Measurements from ENCODE around the gene SCFD2. TPM values are rescaled to one million over a fixed set of nuclear protein-coding genes. Genes with fewer than 3 reads are reported as not detected.

Gene SCFD2
- total and polyA plus RNA-seq, 4 donors = 4.3 to 28.8 (median 7.4) TPM

GRCh38 chr4:52987392-52988056 lies 378.3 kb downstream of the SCFD2 start:
- no peak for DNase-seq (ENCODE audit: low spot score)
- Histone ChIP-seq H3K9me3 (ENCODE audit: control insufficient read depth in 4 of 4, low read length in 3 of 4) (no peaks in the 10 kb centered on the region), H3K27me3 (ENCODE audit: control insufficient read depth in 4 of 4, insufficient read depth in 4 of 4, low read length in 3 of 4) (no peaks in the 10 kb centered on the region), H3K9ac (ENCODE audit: low read depth in 1 of 2, low read length in 2 of 2) (no peak overlapping the region), H3K4me1 (ENCODE audit: control insufficient read depth in 4 of 4, insufficient read depth in 4 of 4, low read length in 3 of 4) (no peaks in the 10 kb centered on the region), H3K36me3 (ENCODE audit: control insufficient read depth in 4 of 4, insufficient read depth in 3 of 4, low read depth in 1 of 4, low read length in 3 of 4) (no peaks in the 10 kb centered on the region), H3K4me3 (ENCODE audit: low read depth in 1 of 3, low read length in 3 of 3) (no peak overlapping the region), H3K27ac (ENCODE audit: low read depth in 1 of 2, low read length in 2 of 2) (no peak overlapping the region)
- WGBS = 93% methylated on average over 5 of the region's 5 CpGs
- TF ChIP-seq SP1 (IDR thresholded peaks at IDR 0.05) = no peak
- no peak for TF ChIP-seq ZBTB33 (IDR thresholded peaks at IDR 0.05)
- TF ChIP-seq JUND (IDR thresholded peaks at IDR 0.05) = no peak
- no peak for TF ChIP-seq RAD21 (IDR thresholded peaks at IDR 0.05)
- TF ChIP-seq CTCF (IDR thresholded peaks at IDR 0.05; ENCODE audit: low read depth, low read length, missing input control) = no peak
- no peak for TF ChIP-seq REST (IDR thresholded peaks at IDR 0.05)
- TF ChIP-seq YY1 (IDR thresholded peaks at IDR 0.05) = no peak

GRCh38 chr4:52984462-52984881 lies 381.4 kb downstream of the SCFD2 start:
- Histone ChIP-seq H3K27me3 (ENCODE audit: control insufficient read depth in 4 of 4, insufficient read depth in 4 of 4, low read length in 3 of 4) (no peaks in the 10 kb centered on the region), H3K4me3 (ENCODE audit: low read depth in 1 of 3, low read length in 3 of 3) (no peak overlapping the region), H3K9ac (ENCODE audit: low read depth in 1 of 2, low read length in 2 of 2) (no peak overlapping the region), H3K4me1 (ENCODE audit: control insufficient read depth in 4 of 4, insufficient read depth in 4 of 4, low read length in 3 of 4) (no peaks in the 10 kb centered on the region), H3K27ac (ENCODE audit: low read depth in 1 of 2, low read length in 2 of 2) (no peak overlapping the region), H3K36me3 (ENCODE audit: control insufficient read depth in 4 of 4, insufficient read depth in 3 of 4, low read depth in 1 of 4, low read length in 3 of 4) (no peaks in the 10 kb centered on the region), H3K9me3 (ENCODE audit: control insufficient read depth in 4 of 4, low read length in 3 of 4) (no peaks in the 10 kb centered on the region)
- DNase-seq (ENCODE audit: low spot score) = no peak
- no peak for TF ChIP-seq ATF3 (IDR thresholded peaks at IDR 0.05)
- TF ChIP-seq JUND (IDR thresholded peaks at IDR 0.05) = no peak
- no peak for TF ChIP-seq HNF4A (conservative IDR thresholded peaks at IDR 0.05)
- TF ChIP-seq FOXA1 (IDR thresholded peaks at IDR 0.05) = no peak
- TF ChIP-seq YY1 (IDR thresholded peaks at IDR 0.05) = no peak
- TF ChIP-seq FOXA2 (IDR thresholded peaks at IDR 0.05) = no peak
- TF ChIP-seq REST (IDR thresholded peaks at IDR 0.05) = no peak
- no peak for TF ChIP-seq NR2F2 (IDR thresholded peaks at IDR 0.05)
- TF ChIP-seq TAF1 (conservative IDR thresholded peaks at IDR 0.05) = no peak
- 53% methylated on average over 2 of the region's 2 CpGs for WGBS
